ENCODE results near the gene HBQ1.

DNA sequence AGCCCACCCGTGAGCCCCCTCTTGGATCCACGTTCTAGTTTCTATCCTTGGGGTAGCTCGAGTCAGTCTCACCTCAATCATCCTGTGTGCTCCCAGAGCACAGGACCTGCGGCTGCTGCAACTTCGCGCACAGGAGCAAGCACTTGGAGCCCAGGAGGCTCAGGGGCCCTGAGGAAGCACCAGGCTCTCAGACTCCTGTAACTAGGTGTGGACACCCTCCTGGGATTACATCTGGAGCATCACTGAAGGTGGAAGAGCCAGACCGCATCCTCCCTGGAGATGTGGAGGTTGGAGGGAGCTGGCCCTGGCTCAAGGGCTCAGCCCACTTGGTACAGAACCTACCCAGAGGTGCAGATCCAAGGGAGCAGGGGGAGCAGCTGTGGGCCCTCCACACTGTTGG is 2.7 kb downstream of the HBQ1 start:
- TF ChIP-seq ZFP41 (tag by site-specific recombination; IDR thresholded peaks at IDR 0.05; ENCODE audit: borderline replicate concordance) (no peak), CTCF (tag by site-specific recombination; IDR thresholded peaks at IDR 0.05) (no peak), YY1 (tag by site-specific recombination; IDR thresholded peaks at IDR 0.05) (no peak), ZNF175 (tag by site-specific recombination; IDR thresholded peaks at IDR 0.05) (no peak), PBX3 (CRISPR knock-in tag; IDR thresholded peaks at IDR 0.05) (no peak), SCRT1 (tag by site-specific recombination; IDR thresholded peaks at IDR 0.05; ENCODE audit: borderline replicate concordance) (no peak), ZNF518A (tag by site-specific recombination; conservative IDR thresholded peaks at IDR 0.05; ENCODE audit: low read depth) (no peak), ZNF280C (tag by site-specific recombination; IDR thresholded peaks at IDR 0.05) (no peak), ZNF354C (tag by site-specific recombination; IDR thresholded peaks at IDR 0.05; ENCODE audit: borderline replicate concordance, low read depth) (no peak), ZNF274 (IDR thresholded peaks at IDR 0.05; ENCODE audit: low read length) (no peak), ZNF274 (tag by site-specific recombination; IDR thresholded peaks at IDR 0.05; ENCODE audit: borderline replicate concordance) (no peak)
- TF ChIP-seq, protein P1, sequence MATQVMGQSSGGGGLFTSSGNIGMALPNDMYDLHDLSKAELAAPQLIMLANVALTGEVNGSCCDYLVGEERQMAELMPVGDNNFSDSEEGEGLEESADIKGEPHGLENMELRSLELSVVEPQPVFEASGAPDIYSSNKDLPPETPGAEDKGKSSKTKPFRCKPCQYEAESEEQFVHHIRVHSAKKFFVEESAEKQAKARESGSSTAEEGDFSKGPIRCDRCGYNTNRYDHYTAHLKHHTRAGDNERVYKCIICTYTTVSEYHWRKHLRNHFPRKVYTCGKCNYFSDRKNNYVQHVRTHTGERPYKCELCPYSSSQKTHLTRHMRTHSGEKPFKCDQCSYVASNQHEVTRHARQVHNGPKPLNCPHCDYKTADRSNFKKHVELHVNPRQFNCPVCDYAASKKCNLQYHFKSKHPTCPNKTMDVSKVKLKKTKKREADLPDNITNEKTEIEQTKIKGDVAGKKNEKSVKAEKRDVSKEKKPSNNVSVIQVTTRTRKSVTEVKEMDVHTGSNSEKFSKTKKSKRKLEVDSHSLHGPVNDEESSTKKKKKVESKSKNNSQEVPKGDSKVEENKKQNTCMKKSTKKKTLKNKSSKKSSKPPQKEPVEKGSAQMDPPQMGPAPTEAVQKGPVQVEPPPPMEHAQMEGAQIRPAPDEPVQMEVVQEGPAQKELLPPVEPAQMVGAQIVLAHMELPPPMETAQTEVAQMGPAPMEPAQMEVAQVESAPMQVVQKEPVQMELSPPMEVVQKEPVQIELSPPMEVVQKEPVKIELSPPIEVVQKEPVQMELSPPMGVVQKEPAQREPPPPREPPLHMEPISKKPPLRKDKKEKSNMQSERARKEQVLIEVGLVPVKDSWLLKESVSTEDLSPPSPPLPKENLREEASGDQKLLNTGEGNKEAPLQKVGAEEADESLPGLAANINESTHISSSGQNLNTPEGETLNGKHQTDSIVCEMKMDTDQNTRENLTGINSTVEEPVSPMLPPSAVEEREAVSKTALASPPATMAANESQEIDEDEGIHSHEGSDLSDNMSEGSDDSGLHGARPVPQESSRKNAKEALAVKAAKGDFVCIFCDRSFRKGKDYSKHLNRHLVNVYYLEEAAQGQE (tag by site-specific recombination; IDR thresholded peaks at IDR 0.05): no peak
